ENCODE data around the gene ZNF385A.
"Not testable (repeated sequence)": the region's sequence is repeated elsewhere in the genome, so short reads cannot be mapped to it uniquely, and the experiment has no call there.

The ZNF385A gene

DNA sequence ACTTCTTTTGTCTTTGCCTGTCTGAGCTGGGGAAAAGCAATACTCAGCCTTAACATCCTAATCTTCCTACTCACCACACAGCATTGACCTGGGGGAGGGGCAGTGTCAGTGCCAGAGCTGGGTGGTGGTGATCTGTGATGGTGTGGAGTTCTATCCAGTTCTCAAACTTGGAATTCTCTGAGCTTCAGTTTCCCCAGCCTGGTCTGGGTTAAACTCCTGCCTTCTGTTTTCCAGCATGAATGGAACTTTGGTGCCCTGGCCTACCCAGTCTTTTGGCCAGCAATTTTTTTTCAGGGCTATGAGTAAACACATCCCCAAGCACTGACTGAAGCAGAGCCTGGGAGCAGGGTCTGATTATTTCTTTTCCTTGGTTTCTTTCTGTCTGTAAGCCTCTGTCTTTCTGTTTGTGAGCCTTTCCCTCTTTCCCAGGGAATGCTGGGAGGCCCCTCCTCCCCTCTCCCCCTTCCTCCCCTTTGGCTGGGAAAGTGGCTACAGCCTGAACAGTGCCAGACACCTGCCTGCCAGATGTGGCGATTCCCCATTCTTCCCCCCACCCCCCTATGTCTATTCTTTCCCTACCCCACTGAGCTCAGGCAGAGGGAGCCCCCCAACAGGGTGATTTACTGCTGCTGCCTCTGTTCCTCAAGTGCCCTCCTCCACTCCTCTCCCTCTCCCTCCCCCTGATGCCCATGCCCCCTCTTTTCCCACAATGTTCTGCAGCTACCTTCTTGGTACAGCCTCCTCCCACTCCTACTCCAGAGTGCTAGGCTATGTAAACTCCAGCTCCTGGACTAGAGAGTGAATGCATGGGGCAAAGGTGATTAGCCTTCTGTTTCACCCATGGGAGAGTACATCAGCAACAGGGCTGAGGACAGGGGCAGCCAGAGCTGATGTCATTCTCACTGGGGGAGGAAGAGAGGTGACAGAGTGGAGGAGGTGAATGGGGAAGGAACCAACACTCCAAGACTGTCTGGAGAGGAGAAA lies 31.4 kb downstream of the ZNF385A start:
- DNase-seq = no peak

DNA sequence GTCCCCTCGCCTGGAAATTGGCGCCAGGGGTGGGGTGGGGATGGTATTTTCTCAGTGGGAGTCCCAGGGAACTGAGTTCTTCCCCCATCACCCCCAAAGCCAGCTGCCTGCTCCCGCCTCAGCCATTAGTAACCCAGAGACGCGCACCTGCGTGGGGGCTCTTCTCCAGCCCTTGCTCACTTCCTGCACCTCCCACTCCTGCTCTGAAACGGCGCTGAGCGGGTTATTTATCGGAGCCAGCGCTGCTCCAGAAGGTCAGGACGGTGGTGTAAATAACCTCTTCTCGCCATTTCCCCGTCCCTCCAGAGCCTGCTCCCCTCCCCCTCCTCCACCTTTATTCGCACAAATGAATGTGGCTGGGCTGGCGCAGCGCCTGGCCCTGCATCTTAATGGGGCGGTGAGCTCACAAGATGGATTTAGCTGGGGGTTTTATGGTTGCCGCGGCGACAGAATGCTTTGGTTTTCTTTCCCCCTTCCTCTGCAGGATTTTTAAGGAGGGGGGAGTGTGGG lies 32.5 kb downstream of the ZNF385A start:
- DNase-seq = no peak

DNA sequence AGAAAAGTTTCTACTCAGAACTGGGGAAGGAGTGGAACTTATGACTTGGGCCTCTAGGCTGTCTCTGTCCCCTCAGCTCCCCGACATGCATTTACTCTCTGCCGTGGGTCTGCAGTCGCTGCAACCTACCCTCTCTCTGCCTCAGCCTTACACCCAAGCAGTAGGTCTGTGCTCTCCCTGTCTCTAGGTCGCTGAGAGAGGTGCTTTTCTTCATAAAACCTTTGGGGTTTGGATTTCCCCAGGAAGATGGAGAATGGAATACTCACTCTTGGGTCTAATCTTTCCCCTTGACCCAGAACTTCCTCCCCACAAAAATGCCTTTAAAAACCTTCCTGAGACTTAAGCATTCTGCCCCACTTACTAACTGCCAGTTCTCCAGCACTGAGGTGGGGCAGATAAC lies 33.2 kb downstream of the ZNF385A start:
- no peak for DNase-seq

DNA sequence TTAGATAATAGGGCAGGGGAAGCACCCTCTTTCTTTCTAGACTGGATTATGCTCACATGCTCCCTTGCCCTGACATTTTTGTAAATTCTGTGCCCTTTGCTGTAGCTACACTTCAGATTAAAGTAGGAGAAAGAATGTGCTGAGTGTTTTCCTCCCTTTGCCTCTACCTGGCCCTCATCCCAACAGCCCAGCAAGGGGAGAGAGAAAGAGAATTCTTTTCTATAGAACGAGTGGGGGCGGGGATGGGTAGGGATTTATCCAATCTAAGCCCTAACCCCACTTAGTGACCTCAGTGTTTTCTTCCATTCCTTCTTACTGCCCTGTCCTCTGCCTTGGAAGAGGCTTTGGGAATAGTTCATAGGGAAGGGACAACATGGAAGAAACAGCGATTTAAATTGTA lies 33.8 kb downstream of the ZNF385A start:
- no peak for DNase-seq

DNA sequence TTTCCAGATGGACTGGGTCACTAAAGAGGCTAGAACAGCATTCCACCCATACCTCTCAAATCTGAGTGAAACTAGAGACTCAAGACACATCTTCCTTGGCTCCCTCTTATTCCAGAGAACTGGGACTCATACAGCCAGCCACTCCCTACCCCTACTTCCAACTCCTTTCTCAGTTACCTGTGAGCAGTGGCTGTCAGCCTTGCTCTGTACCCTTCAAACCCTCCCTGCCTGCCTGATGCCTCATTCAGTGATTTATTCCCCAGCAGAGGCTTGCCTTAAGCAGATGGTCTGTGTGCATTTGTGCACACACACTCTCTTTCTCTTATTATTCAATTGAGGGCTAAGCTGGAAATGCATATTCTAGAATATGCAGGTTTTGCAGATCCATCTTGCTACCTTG lies 34.9 kb downstream of the ZNF385A start:
- DNase-seq = no peak

DNA sequence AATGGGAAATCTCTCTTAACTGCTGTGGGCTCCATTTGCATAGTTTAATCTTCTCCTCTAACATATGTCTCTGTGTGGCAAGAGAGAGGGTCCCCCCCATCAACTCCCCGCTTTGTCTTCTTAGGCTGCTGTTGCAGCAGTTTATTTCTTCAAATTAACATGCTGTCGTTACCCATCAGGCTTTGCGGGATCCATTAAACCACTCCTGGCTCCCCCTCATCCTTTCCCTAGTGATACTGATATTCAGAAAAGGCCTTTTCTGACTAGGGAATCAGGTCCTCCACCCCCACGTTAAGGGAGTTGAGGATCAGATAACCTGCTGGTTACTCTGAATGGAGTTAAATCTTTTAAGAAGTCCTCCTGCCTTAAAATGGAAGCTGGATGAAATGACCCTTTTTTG lies 35.5 kb downstream of the ZNF385A start:
- no peak for DNase-seq

DNA sequence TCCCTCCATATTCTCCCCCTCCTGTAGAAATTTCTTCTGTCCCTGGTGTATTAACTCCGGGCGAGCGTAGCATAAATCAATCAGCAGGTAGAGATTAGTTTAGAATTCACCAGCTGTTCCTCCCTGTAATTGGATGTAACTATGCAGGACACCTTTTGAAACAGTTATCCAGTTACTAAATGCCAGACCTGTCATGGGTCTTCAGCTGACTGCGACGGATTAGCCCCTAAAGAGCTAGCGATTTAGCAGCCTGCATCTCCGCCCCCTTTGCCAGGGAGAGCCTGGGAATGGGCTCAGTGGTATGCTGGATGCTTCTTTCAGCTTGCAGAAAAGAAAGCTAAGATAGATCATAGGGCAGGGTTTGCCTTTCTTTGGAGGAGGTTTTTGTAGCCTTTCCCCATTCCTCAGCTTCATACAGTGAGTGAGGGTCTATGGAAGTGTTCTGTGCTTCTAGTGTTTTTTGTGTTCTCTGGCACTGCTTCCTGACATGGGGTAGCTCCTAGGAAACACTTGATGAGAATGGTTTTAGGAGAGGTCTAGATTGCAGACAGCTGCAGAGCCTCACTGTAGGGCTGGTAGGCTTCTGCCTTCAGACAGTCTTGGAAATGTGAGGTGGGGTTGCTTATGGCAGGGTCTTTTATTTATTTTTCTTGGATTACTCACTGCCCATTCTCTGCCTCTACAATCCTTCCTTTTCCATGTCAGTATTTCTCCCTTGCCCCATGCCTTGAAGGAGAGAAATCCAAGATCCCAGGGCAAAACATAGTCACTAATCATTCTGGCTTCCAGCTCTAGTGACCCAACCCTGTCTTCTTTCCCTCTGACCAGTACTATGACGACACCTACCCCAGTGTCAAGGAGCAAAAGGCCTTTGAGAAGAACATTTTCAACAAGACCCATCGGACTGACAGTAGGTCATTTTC lies 42.9 kb downstream of the ZNF385A start:
- DNase-seq = no peak

DNA sequence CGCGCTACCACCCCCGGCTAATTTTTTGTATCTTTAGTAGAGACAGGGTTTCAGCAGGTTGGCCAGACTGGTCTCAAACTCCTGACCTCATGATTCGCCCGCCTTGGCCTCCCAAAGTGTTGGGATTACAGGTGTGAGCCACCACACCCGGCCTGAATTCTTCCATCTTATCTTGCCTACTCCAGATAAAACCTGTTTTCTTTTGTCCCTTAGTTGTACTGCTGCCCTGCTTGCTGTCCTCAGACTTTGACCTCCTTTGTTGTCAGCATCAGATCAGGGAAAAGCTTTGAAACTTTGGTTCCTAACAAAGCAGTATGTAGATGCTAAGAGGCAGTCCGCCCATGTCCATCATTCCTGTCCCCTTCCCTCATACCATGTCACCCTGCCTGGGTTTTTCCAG lies 43.7 kb downstream of the ZNF385A start:
- DNase-seq = no peak

DNA sequence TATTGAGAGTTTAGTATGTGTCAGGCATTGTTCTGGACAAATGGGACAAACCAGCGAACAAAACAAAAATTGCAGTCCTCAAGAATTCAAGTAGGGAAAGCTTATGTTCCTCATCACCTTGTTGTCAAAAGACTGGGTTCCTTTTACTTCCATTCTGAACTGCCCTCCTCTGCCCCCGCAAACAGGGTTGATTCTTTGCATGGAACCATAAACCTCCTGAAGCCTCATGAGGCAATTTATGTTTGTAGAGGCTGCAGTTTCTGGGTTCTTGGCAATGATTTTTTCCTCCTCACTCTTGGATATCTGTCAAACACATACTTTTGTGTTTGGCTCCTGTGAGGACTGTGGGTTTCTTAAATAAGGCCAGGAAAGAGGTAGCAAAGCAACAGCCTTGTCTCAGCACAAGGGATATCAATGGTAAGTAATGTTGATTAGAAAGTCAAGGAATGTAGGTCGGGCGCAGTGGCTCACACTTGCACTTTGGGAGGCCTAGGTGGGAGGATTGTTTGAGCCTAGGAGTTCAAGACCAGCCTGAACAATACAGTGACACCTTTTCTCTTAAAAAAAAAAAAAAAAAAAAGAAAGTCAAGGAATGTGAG lies 45.7 kb downstream of the ZNF385A start:
- no peak for DNase-seq

DNA sequence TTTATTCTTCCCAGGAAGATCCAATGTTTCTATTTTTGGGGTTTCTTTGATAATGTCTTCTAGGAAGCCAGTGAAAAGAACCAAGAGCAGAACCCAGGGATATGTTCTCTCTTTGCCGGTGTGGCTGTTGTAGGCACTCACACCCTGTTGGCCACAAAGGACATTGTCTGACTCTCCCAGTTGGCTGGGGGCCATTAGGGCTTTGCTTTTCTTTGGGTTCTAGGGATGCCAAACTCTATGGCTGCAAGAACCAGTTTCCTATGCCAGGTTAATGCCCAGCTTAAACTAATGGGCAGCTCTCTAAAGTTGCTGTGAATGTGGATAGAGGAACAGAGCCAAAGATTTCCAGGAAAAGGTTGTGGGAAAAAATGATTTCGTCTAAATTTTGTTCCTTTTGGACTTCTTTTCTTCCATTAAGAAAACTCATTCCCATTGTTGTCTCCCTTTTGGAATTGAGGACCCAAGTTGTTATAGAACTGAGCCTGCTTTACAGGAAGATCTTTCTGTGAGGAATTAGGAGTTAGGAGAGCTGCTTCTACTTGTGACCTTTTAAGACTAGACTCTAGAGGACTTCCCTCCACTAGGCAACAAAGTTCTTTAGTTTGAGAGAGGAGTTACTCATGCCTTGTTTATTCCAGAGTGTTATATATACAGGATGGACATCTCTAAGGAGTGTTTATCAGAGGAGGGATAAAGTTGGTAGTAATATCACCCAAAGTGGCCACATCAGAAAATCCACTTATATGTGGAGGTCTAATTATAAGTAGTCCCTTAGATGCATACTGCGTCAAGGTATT lies 46.5 kb downstream of the ZNF385A start:
- no peak for DNase-seq

DNA sequence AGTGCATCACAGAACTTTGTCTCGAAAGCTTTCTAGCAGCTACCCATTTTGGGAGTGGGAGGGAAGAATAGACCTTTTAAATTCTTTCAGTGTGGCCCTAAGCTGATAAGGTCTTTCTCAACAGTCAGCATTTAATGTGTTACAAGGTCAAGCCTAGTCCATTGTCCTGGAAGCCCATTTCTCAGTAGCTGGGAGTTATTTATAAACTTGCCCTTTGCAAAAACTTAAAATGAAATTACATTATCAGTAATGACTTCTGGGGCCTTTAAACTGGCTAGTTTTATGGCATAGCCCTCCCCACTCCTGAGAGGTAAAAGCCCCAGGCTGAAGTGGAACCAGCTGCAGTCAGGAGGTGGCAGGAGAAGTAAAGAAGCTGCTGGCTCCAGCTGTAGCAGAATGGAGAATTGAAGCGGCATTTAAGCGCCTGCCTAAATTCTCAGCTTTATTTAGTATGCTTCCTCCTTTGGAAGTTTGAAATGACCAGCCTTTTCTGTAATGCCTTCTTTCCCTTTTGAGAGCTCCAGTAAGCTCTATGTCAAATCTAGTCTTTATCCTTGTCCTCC lies 47.2 kb downstream of the ZNF385A start:
- DNase-seq = no peak

DNA sequence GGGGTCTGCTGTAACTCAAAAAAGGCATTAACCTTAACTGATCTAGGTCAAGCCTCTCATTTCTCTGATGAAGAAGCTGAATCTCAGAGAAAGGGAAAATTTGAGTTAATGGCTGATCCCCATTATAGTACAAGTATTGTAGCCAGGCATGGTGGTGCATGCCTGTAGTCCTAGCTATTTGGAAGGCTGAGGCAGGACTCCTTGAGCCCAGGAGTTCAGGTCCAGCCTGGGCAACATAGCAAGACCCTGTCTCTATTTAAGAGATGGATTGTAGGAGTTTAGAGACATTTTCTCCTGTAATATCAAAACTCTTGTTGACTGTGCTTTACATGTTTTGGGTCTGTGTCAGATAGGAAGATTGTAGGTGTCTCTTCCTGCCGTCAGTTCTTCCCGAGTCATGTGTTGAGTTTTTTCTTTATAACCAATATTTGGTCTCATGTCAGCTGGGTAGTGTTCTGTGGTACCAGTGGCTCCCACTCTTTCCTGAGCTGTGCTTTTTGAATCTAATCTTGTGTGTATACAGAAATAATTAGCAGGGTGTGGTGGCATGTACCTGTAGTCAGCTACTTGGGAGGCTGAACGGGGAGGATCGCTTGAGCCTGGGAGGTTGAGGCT lies 51.0 kb downstream of the ZNF385A start:
- no peak for DNase-seq

DNA sequence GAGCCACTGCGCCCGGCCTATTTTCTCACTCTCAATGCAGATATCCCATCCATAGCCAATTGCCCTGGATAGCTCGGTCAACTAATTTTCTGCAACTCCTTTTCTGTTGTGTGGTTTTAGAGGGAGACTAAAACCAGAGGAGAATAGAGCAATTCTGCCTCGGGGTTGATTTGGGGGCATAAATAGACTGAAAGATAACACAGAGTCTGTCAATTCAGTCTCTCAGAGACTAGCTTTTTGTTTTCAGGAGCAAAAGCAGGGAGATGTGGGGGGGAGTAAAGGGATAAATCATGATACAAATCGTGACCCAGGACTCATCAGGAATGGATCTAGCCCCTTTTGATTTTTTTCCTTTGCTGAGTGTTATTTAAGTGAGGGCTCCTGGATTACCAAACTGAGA lies 53.1 kb downstream of the ZNF385A start:
- DNase-seq = no peak

DNA sequence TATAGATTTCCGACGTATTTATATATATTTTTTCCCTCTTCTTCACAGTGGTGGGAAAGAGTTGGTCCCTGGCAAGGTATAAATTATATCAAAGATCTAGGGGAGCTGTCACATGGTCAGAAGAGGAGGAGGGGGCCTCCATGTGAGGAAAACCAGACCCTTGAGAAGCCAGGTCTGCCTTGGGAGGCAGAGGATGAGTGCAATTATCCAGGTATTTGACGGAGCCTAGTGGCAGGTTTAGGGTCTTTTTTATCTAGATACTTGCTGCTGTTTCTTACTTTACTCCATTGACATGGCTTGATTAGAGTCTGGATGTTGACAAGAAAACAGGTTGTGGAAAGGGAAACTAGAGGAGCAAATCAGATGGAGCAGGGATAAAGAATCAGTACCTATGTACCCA lies 54.1 kb downstream of the ZNF385A start:
- no peak for DNase-seq

DNA sequence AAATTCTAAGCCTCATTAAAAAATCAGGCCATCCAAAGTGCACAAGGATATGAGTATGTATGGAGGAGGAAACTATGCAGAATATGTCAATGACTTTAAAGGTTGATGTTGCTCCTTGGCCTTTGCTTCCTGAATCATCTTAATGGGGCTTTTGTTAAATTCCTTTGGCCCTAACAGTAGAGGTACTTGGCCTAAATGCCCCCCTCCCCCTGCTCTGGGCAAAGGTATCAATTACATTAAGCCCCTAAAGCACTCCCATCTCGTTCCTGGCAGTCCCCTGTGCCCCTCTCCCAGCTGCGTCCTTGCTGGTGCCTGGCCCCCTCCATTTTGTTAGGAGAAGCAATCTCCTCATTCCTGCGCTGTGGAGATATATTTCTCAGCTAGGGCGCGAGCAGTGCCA lies 54.8 kb downstream of the ZNF385A start:
- no peak for DNase-seq

DNA sequence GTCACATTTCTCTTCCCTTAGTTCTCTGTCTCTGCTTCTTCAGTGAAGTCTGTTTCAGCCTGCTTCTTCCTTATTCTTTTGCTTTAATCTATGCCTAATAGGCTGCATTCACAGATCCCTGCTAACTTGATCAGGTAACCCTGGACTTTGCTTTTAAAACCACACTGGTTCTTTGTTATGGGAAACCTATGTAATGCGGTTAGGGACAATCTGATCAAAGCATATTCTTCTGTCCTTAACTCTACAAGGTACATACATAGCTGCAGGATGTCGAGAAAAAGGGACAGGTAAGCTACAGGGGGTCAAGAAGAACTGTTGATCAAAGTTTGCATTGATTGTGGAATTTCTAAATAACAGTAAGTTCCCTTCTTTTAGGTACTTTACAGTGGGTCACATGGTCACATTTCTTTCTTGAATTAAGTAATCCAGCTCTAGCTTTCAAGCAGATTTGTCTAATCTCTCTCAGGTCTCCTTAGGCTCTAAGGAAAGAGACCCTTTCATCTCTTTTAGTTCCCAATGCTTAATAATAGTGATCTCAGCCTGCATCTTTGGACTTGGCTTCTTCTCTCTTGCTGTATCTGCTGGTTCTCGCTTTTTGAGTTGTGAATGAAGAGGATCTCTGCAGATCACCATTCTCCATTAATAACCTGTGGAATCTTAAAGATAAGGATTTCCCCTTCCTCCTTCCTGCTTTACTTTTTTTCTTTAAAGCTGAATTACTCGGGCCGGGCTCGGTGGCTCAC lies 55.8 kb downstream of the ZNF385A start:
- no peak for DNase-seq

DNA sequence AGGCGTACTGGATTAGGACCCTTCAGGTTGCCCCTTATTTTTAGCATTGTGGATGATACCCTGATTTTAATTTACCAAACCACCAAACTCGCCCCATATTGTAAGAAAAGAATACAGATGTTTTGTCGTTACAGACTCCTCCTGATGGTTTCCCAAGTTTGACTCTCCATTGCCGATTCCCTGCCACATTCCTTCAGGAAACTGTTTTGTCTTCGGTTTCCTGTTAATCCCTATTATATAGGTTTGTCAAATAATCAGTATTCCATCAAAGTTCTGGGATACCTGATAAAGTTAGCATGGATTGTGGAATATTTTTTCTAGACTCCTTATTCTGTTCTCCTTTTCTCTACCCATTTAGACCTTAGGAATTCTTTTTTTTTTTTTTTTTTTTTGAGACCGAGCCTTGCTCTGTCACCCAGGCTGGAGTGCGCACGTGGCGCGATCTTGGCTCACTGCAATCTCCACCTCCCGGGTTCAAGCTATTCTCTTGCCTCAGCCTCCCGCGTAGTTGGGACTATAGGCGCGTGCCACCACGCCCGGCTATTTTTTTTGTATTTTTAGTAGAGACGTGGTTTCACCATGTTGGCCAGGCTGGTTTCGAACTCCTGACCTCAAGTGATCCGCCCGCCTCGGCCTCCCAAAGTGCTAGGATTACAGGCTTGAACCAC lies 59.0 kb downstream of the ZNF385A start:
- not testable (repeated sequence) for DNase-seq

DNA sequence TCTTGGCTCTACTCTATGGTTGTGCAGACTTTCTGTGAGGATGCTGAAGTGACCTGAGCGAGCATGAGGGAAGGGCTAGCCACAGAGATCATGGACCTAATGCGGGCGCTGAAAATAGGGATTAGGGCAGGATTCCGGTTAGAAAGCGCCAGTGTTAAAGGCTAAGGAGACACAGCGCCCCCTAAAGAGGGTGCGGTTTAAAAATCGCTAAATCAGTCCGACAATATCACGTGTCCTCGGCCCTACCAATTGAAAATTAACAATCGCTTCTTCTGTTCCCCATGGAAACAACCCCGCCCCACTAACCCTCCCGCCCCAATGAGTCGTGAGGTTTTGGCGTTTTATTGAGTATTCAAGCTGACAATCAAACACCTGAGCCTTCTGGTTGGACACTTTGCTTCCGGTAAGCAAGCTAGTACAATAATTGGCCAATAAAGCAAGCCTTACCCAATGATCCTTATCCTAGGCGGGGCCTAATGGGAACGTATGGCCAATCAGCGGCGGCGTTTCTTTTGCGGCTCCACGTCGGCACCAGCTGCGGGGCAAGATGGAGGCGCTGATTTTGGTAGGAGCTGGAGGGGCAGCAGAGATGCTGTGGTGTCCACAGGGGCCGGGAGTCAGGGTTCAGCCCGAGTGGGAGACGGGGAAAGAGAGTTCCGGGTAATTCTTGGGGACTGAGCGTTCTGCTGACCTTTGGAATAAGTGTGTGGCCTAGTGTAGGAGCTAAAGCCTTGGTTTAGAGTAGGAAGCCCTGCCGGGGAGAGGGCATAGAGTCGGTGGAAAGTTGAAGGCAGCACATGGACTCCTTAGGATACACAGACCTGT lies 59.7 kb downstream of the ZNF385A start, which contains the start of gene COPZ1:
Gene COPZ1, plus strand, starts transcription at position 515 of the 825 bp plus-strand sequence. Its CDS starts 33 bp downstream, at position 548.
- peak; percentile 99 for DNase-seq

DNA sequence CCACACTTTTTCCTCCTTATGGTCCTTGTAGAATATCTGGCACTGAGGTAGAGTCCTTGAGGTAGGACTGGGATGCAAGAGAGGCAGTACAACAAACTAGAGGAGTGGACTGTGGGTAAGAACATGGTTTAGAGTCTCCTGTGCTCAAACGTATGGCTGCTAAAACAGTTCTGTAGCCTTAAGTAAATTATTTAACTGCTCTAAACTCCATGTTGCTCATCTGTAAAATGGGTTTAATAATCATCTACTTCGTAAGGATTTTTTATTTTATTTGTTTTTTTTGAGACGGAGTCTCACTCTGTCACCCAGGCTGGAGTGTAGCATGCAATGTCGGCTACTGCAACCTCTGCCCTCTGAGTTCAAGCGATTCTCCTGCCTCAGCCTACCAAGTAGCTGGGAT lies 63.2 kb downstream of the ZNF385A start:
- no peak for DNase-seq
